ENCODE measurements around the gene SH3RF2.

GRCh38 chr5:146001544-146002190, 65.3 kb downstream of the SH3RF2 start:
- TF ChIP-seq CTCF (IDR thresholded peaks at IDR 0.05): no peak
- TF ChIP-seq POLR2A (IDR thresholded peaks at IDR 0.05): no peak
